H54 (cell line): ENCODE data around the gene MYH16.

Experiments used
- DNase-seq: peaks from one replicate; pipeline ENCODE4 v3.0.0; 2011; ENCODE audit warnings: low spot score, mixed read lengths; ENCODE audit not compliant: insufficient read length
- FAIRE-seq: peaks from 3 replicates; lab custom pipeline; 2011; peaks lifted over from hg19 to GRCh38; lab: Jason Lieb, UNC
- POLR2A ChIP-seq: IDR thresholded peaks from 2 replicates; pipeline ENCODE4 v1.6.1; 2011; ENCODE audit warnings: low read depth, mild to moderate bottlenecking, low read length

The MYH16 gene

DNA sequence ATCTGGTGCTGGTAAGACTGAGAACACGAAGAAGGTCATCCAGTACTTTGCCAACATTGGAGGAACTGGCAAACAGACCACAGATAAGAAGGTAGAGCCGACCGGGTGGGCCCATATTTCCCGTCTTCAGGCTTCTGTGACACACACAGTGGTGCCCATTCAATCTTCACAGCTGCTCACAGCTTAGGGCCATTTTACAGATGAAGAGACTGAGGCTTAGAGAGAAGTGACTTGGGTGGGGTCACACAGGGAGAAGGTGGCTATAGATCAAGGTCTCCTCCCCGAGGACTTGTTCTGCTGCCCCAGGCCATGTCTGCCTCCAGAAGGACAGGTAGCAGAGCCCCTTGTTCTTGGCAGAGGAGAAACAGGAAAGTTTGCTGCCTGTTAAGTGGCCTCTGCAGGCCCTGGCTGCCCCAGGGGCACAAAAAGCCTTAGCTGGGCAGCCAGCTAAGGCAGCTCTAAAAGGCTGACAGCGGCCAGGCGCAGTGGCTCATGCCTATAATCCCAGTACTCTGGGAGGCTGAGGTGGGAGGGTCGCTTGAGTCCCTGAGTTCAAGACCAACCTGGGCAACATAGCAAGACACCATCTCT lies 22.6 kb upstream of the MYH16 start:
- TF ChIP-seq POLR2A = no peak
- no peak for DNase-seq
- no peak for FAIRE-seq

GRCh38 chr7:99252166-99252895 lies 20.3 kb upstream of the MYH16 start:
- no peak for TF ChIP-seq POLR2A
- FAIRE-seq (no peak), DNase-seq (no peak)

DNA sequence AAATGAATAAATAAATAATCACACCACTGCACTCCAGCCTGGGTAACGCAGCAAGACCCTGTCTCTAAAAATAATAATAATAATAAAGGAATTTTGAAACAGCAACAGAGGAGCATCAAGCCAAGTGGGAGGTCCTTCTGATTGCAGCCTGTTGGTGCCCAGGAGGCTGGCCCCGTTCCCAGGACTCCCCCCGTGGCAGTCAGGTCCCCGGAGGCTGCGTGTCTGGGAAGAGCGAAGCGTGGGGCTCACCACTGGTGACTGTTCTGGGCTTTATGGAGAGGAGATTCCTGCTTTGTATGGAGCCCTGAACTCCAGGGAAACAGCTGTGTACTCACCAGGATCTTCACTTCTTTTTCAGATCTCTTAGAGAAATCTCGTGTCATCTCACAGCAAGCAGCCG lies 19.3 kb upstream of the MYH16 start:
- FAIRE-seq (no peak), DNase-seq (no peak)
- TF ChIP-seq POLR2A = no peak

GRCh38 chr7:99254390-99254789 lies 18.2 kb upstream of the MYH16 start:
- FAIRE-seq (no peak), DNase-seq (no peak)
- TF ChIP-seq POLR2A = no peak

GRCh38 chr7:99255463-99255862 lies 17.2 kb upstream of the MYH16 start:
- no peak for DNase-seq
- TF ChIP-seq POLR2A = no peak
- FAIRE-seq = no peak

DNA sequence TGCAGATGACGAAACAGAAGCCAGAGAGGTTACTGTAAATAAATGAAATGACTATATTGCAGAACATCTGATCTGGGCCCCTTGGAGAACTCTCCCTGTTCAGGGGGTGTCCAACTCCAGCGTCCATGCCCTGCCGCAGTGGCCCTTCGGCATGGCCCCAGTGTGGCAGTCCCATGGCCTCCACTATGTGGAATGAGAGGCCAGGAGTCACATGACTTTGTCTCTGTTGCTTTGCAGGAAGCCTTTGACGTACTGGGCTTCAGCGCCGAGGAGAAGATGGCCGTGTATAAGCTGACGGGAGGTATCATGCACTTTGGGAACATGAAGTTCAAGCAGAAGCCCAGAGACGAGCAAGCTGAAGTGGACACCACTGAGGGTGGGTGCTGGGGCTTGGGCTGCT lies 15.6 kb upstream of the MYH16 start:
- no peak for TF ChIP-seq POLR2A
- no peak for FAIRE-seq
- no peak for DNase-seq

DNA sequence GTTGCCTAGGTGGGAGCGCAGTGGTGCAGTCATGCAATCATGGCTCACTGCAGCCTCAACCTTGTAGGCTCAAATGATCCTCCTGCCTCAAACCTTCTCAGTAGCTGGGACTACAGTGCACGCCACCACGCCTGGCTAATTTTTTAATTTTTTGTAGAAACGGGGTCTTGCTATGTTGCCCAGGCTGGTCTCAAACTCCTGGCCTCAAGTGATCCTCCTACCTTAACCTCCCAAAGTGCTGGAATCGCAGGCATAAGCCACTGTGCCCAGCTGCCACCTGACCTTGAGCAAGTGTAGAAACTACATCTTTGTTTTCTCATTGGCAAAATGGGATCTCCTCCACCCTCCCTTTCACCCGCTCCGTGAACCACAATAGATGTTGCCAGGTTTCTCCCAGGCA lies 15.0 kb upstream of the MYH16 start:
- TF ChIP-seq POLR2A = no peak
- FAIRE-seq (no peak), DNase-seq (no peak)

- no peak for TF ChIP-seq POLR2A
- DNase-seq (no peak), FAIRE-seq (no peak)
Observed at GRCh38 chr7:99258501-99258900, 14.1 kb upstream of the MYH16 start.

DNA sequence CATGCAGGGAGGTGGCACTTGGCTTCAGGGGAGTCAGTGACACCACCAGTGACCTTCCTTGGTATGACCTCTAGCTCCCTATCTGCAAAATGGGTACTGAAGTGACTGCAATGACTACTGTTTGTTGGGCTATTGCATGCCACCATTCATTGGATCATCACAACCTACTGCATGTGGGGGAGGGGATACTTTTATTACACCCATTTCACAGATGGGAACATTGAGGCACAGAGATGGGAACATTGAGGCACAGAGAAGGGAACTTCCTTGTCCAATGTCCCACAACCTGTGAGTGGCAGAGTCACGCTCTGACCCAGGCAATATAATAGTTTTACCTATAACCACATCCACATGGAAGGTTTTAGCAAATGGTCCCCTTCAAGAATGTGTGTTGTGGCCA lies 12.2 kb upstream of the MYH16 start:
- no peak for FAIRE-seq
- DNase-seq = no peak
- no peak for TF ChIP-seq POLR2A

DNA sequence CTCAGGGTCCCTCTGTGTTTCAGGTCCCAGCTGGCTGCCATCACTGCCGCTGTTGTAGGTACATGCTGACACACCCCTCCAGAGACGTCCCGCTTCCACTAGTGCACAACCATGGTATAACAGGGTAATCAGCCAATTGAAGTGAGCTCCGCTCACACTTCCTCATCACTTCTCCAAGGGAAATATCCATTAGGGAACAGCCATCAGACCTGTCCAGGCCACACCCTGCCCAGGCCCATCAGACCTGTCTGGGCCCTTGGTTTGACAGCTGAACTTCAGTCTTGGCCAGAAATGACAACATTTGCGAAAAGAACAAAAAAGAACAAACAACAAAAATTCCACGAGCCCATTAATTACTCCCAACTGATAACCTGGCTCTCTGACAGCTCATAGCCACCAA lies 11.0 kb upstream of the MYH16 start:
- no peak for TF ChIP-seq POLR2A
- DNase-seq (no peak), FAIRE-seq (no peak)

GRCh38 chr7:99265848-99266480 lies 6.7 kb upstream of the MYH16 start:
- no peak for TF ChIP-seq POLR2A
- FAIRE-seq = no peak
- no peak for DNase-seq

DNA sequence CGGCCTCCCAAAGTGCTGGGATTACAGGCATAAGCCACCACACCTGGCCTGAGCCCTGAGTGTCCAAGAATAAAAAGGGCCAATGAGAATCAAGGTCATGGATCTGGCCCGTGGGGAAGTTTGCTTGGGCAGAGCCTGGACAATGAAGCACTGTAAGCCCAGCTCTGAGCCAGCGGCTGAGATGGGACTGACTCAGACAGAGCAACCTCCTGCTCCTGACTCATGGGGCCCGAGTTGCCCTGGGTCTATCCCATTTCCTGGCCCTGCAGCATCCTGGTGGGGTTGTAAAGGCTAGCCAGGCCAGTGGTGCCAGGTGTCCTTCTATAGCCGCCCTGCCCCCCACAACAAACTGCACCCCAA lies 5.2 kb upstream of the MYH16 start:
- DNase-seq (peak; percentile 98), FAIRE-seq (peak; percentile 33)
- TF ChIP-seq POLR2A = no peak

DNA sequence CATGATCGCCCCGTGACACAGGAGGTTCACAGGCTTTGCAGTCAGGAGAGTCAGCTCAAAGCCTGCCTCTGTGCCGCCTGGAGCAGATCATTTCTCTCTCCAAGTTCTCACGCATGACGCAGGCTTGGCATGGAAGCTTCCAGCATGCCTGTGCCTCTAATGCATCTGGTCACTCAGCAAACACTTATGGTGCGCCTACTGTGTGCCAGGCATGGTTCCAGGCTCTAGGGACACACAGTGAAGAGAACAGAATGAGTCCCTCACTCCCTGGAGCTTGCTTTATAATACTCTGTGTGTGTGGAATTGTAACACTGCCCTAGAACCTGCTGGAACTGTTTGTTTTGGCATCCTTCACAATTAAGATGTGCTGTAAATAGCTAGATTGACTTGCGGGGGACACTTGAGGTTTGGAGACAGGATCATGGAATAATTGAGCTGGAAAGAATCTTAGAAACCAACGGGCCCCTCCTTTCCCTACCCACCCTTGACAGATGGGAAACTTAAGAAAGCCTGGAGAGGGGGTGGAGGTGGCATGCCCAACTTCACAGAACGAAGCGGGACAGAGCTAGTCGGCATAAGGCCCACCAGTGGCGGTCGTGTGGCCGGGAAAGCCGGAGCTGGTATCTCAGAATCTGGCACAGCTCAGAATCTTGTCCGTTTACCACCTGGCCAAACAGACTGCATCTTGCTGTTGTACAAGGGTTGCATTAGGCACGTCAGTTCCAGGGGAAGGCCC lies 4.6 kb upstream of the MYH16 start:
- no peak for DNase-seq
- no peak for FAIRE-seq
- no peak for TF ChIP-seq POLR2A

- no peak for TF ChIP-seq POLR2A
- DNase-seq = no peak
- FAIRE-seq = no peak
Observed at GRCh38 chr7:99268577-99268908, 4.1 kb upstream of the MYH16 start.
